HG03159 (cell line): ENCODE results near the gene KCND3.
"Not testable (repeated sequence)": the region's sequence is repeated elsewhere in the genome, so short reads cannot be mapped to it uniquely, and the experiment has no call there.

ENCODE experiments used
- ATAC-seq: cut with Tn5 transposase; IDR thresholded peaks from one replicate; pipeline ENCODE4 v1.9.1; 2021; ENCODE audit warnings: mild to moderate bottlenecking, moderate library complexity; ENCODE audit not compliant: unreplicated experiment

The KCND3 gene

GRCh38 chr1:111818546-111818945 lies 170.9 kb downstream of the KCND3 start:
- no peak for ATAC-seq

GRCh38 chr1:111818081-111818480 lies 171.4 kb downstream of the KCND3 start:
- no peak for ATAC-seq

- no peak for ATAC-seq
These were observed 174.8 kb downstream of the KCND3 start for GRCh38 chr1:111814642-111815041.

- ATAC-seq, result no peak
These were observed 175.2 kb downstream of the KCND3 start for GRCh38 chr1:111814305-111814628.

GRCh38 chr1:111813440-111814304 lies 175.8 kb downstream of the KCND3 start:
- no peak for ATAC-seq

- no peak for ATAC-seq
These were observed 177.2 kb downstream of the KCND3 start for GRCh38 chr1:111812306-111812705.

- no peak for ATAC-seq
These were observed 177.6 kb downstream of the KCND3 start for GRCh38 chr1:111811891-111812290.

GRCh38 chr1:111805251-111805650 lies 184.2 kb downstream of the KCND3 start:
- ATAC-seq, result no peak

- no peak for ATAC-seq
These were observed 184.7 kb downstream of the KCND3 start for GRCh38 chr1:111804776-111805175.

- no peak for ATAC-seq
These were observed 185.5 kb downstream of the KCND3 start for GRCh38 chr1:111803951-111804350.

GRCh38 chr1:111802984-111803383 lies 186.5 kb downstream of the KCND3 start:
- ATAC-seq, result no peak

GRCh38 chr1:111802110-111802509 lies 187.4 kb downstream of the KCND3 start:
- no peak for ATAC-seq

- ATAC-seq, result no peak
These were observed 188.2 kb downstream of the KCND3 start for GRCh38 chr1:111801071-111801850.

- not testable (repeated sequence) for ATAC-seq
These were observed 189.7 kb downstream of the KCND3 start for GRCh38 chr1:111799722-111800121.

- no peak for ATAC-seq
These were observed 190.9 kb downstream of the KCND3 start for GRCh38 chr1:111798580-111798979.

GRCh38 chr1:111795401-111795800 lies 194.1 kb downstream of the KCND3 start:
- no peak for ATAC-seq

- no peak for ATAC-seq
These were observed 195.5 kb downstream of the KCND3 start for GRCh38 chr1:111793923-111794322.

GRCh38 chr1:111792249-111792648 lies 197.2 kb downstream of the KCND3 start:
- no peak for ATAC-seq

- ATAC-seq, result no peak
These were observed 197.7 kb downstream of the KCND3 start for GRCh38 chr1:111791776-111792175.

GRCh38 chr1:111789666-111790316 lies 199.7 kb downstream of the KCND3 start:
- no peak for ATAC-seq

- no peak for ATAC-seq
These were observed 200.3 kb downstream of the KCND3 start for GRCh38 chr1:111789142-111789541.
